Loucy (cell line): ENCODE data around the gene MEGF6.

Experiments used
- H2AFZ ChIP-seq: fragments of 200-600 bp; sonication (generic); 2 replicates; pipeline ENCODE4 v1.6.0; 2016; ENCODE audit warnings: antibody characterized with exemption, mild to moderate bottlenecking, low read length, moderate library complexity
- H3F3A ChIP-seq: fragments of 200-600 bp; 2 replicates; pipeline ENCODE4 v1.6.0; 2016; ENCODE audit warnings: antibody characterized with exemption, low read depth, mild to moderate bottlenecking
- H3K27me3 ChIP-seq: fragments of 200-600 bp; sonication (generic); 2 replicates; pipeline ENCODE4 v1.6.1; 2014; ENCODE audit warnings: low read length, mild to moderate bottlenecking; ENCODE audit not compliant: insufficient read depth, poor library complexity, severe bottlenecking
- H3K36me3 ChIP-seq: fragments of 200-600 bp; sonication (generic); 2 replicates; pipeline ENCODE4 v1.6.1; 2016; ENCODE audit warnings: low read length; ENCODE audit not compliant: insufficient read depth
- H3K4me1 ChIP-seq: fragments of 200-600 bp; sonication (generic); 2 replicates; pipeline ENCODE4 v1.5.1; 2014; ENCODE audit warnings: low read length, mild to moderate bottlenecking; ENCODE audit not compliant: insufficient read depth, poor library complexity, severe bottlenecking
- H3K4me2 ChIP-seq: fragments of 200-600 bp; sonication (generic); 2 replicates; pipeline ENCODE4 v1.6.0; 2014; ENCODE audit warnings: antibody characterized with exemption, low read length, low read depth, mild to moderate bottlenecking; ENCODE audit not compliant: poor library complexity, severe bottlenecking
- H3K4me3 ChIP-seq: fragments of 200-600 bp; sonication (generic); 2 replicates; pipeline ENCODE4 v1.5.1; 2014; ENCODE audit warnings: low read length, mild to moderate bottlenecking, mixed read lengths; ENCODE audit not compliant: poor library complexity, severe bottlenecking
- H3K79me2 ChIP-seq: fragments of 200-600 bp; sonication (generic); 2 replicates; pipeline ENCODE4 v1.6.1; 2014; ENCODE audit warnings: low read length; ENCODE audit not compliant: insufficient read depth
- H3K9ac ChIP-seq: fragments of 200-600 bp; sonication (generic); 2 replicates; pipeline ENCODE4 v1.6.0; 2014; ENCODE audit warnings: mild to moderate bottlenecking, low read depth, low read length, moderate library complexity; ENCODE audit not compliant: poor library complexity, severe bottlenecking
- H3K9me2 ChIP-seq: fragments of 200-600 bp; sonication (generic); replicated peaks from 2 replicates; pipeline ENCODE4 v1.6.1; 2016; ENCODE audit warnings: low read depth, low read length, mixed read lengths
- H3K9me3 ChIP-seq: fragments of 200-600 bp; sonication (generic); 2 replicates; pipeline ENCODE4 v1.6.1; 2014; ENCODE audit warnings: mild to moderate bottlenecking, antibody characterized with exemption, low read length, low read depth; ENCODE audit not compliant: insufficient read depth
- H4K20me1 ChIP-seq: fragments of 200-600 bp; sonication (generic); 2 replicates; pipeline ENCODE4 v1.6.0; 2014; ENCODE audit warnings: antibody characterized with exemption, low read length, mild to moderate bottlenecking; ENCODE audit not compliant: insufficient read depth, poor library complexity, severe bottlenecking
- CTCF ChIP-seq: fragments of 200-600 bp; sonication (generic); conservative IDR thresholded peaks from 2 replicates; pipeline ENCODE4 v1.5.1; 2014; ENCODE audit warnings: mild to moderate bottlenecking, antibody characterized with exemption, low read length
- EZH2phosphoT487 ChIP-seq: fragments of 200-600 bp; IDR thresholded peaks from 2 replicates; pipeline ENCODE4 v1.6.1; 2018; ENCODE audit warnings: antibody characterized with exemption, mild to moderate bottlenecking, moderate library complexity, borderline replicate concordance

Gene MEGF6

DNA sequence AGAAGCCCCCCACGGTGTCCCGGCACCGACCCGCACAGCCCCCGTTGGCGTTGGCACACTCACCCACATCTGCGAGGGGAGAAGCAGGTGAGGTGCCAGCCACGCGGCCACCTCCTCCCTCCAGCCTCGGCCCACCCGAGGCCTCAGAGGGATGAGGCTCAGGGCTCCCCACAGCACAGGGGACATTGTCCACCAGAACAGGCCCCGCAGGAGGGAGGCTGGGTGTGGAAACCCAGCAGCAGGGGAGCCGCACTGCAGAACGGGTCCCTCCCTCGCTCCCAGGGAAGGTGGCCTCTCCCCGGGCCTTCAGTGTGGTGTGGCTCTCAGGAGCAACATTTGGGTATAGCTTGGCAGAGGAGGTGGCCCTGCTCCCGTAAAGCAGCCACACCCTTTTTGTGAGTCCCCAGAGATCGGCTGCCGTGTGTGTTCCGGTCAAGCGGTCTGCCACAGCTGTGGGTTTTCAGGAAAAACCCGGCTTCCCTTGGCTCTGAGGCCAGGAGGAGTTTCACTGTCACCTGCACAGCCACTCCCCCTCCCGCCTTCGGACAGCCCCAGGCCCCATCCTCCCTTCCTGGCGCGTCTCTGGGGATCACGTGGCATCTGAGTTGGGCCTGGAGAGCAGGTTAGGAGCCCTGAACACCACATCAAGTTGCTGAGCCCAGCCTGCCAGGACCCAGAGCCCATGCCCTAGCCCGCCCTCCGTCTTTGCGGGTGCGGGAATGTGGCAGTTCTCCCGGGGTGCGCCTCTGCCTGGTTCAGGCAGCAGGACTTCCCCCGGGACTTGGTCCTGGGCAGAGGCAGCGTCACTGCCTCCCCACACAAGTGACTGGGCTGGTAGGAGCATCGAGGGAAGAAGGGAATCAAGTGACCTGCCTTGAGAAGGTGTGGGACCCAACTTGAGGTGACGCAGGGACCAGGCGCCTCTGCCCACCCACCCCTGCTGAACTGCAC lies 64.0 kb downstream of the MEGF6 start:
- H3K4me3 ChIP-seq: no peak overlapping the region
- H3K4me1 ChIP-seq: no peaks in the 10 kb centered on the region
- no peaks in the 10 kb centered on the region for H3K9me2 ChIP-seq
- H4K20me1 ChIP-seq: no peaks in the 10 kb centered on the region
- H3K27me3 ChIP-seq: no peaks in the 10 kb centered on the region
- H3K9me3 ChIP-seq: no peaks in the 10 kb centered on the region
- H3K79me2 ChIP-seq: no peaks in the 10 kb centered on the region
- no peak overlapping the region for H2AFZ ChIP-seq
- H3K4me2 ChIP-seq: no peak overlapping the region
- no peak overlapping the region for H3K9ac ChIP-seq
- TF ChIP-seq EZH2phosphoT487 (no peak), CTCF (no peak)
- no peaks in the 10 kb centered on the region for H3F3A ChIP-seq
- H3K36me3 ChIP-seq: no peaks in the 10 kb centered on the region

DNA sequence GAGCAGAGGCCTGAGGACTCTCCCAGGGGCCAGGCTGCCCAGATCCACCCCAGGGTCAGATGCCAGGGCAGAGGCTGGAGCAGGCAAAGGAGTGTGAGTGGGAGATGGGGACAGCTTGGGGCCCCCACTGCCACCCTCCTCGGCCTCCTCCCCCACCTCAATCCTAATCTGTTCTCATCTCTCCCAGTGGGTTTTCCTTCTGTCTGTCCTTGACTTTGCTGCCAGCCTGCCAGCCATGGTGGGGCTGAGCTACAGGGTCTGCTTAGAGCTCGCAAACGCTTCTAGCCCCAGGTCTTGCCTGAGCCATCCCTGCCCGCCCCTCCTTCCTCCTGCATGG lies 65.3 kb downstream of the MEGF6 start:
- no peaks in the 10 kb centered on the region for H3K27me3 ChIP-seq
- H3K9me2 ChIP-seq: no peaks in the 10 kb centered on the region
- H3K9me3 ChIP-seq: no peaks in the 10 kb centered on the region
- H4K20me1 ChIP-seq: no peaks in the 10 kb centered on the region
- H3K4me2 ChIP-seq: no peak overlapping the region
- no peak overlapping the region for H3K4me3 ChIP-seq
- no peaks in the 10 kb centered on the region for H3K36me3 ChIP-seq
- H3F3A ChIP-seq: no peaks in the 10 kb centered on the region
- no peak for TF ChIP-seq EZH2phosphoT487
- TF ChIP-seq CTCF: no peak
- H3K9ac ChIP-seq: no peak overlapping the region
- H3K79me2 ChIP-seq: no peaks in the 10 kb centered on the region
- H2AFZ ChIP-seq: no peak overlapping the region
- no peaks in the 10 kb centered on the region for H3K4me1 ChIP-seq

GRCh38 chr1:3545363-3546047 lies 65.8 kb downstream of the MEGF6 start:
- H3K27me3 ChIP-seq: no peaks in the 10 kb centered on the region
- H3K4me2 ChIP-seq: no peak overlapping the region
- H4K20me1 ChIP-seq: no peaks in the 10 kb centered on the region
- H3K4me3 ChIP-seq: no peak overlapping the region
- H3K36me3 ChIP-seq: no peaks in the 10 kb centered on the region
- no peak overlapping the region for H2AFZ ChIP-seq
- H3F3A ChIP-seq: no peaks in the 10 kb centered on the region
- TF ChIP-seq EZH2phosphoT487 (no peak), CTCF (no peak)
- no peaks in the 10 kb centered on the region for H3K4me1 ChIP-seq
- H3K9me3 ChIP-seq: no peaks in the 10 kb centered on the region
- no peaks in the 10 kb centered on the region for H3K79me2 ChIP-seq
- no peak overlapping the region for H3K9ac ChIP-seq
- H3K9me2 ChIP-seq: no peaks in the 10 kb centered on the region
